ENCODE results near the gene POC5.

DNA sequence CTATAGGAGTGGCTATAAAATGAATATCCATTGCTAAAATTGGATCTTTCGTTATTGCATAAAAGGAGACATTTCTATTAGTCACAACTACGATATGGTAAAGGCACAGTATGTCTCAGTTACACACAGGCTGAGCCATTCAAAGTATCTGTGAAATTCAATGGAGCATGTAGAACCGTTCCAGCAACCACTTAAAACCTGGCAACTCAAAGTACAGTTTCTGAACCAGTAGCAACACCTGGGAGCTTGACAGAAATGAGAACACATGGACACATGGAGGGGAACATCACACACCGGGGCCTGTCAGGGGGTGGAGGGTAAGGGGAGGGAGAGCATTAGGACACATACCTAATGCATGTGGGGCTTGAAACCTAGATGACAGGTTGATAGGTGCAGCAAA is 15.4 kb downstream of the POC5 start:
- TF ChIP-seq, protein P1, sequence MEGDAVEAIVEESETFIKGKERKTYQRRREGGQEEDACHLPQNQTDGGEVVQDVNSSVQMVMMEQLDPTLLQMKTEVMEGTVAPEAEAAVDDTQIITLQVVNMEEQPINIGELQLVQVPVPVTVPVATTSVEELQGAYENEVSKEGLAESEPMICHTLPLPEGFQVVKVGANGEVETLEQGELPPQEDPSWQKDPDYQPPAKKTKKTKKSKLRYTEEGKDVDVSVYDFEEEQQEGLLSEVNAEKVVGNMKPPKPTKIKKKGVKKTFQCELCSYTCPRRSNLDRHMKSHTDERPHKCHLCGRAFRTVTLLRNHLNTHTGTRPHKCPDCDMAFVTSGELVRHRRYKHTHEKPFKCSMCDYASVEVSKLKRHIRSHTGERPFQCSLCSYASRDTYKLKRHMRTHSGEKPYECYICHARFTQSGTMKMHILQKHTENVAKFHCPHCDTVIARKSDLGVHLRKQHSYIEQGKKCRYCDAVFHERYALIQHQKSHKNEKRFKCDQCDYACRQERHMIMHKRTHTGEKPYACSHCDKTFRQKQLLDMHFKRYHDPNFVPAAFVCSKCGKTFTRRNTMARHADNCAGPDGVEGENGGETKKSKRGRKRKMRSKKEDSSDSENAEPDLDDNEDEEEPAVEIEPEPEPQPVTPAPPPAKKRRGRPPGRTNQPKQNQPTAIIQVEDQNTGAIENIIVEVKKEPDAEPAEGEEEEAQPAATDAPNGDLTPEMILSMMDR (IDR thresholded peaks at IDR 0.05; ENCODE audit: insufficient read depth, low read length, poor library complexity, severe bottlenecking): no peak
- no peak for TF ChIP-seq EZH2phosphoT487 (conservative IDR thresholded peaks at IDR 0.05; ENCODE audit: low read length)

All from SU-DHL-6 (cell line).